OCI-LY7 (cell line): ENCODE measurements around the gene RNF144B.

Source experiments
- EZH2phosphoT487 ChIP-seq: fragments of 200-600 bp; sonication (generic); IDR thresholded peaks from 2 replicates; pipeline ENCODE4 v1.6.1; 2018; ENCODE audit warnings: low read depth, borderline replicate concordance, mild to moderate bottlenecking, mixed run types, antibody characterized with exemption, low read length, moderate library complexity, mixed read lengths
- TF ChIP-seq, protein P1 (sequence below): fragments of 200-600 bp; sonication (generic); conservative IDR thresholded peaks from 2 replicates; pipeline ENCODE4 v1.5.1; 2014; ENCODE audit warnings: mild to moderate bottlenecking, antibody characterized with exemption, low read length, moderate library complexity, mixed read lengths

- TF ChIP-seq, protein P1, sequence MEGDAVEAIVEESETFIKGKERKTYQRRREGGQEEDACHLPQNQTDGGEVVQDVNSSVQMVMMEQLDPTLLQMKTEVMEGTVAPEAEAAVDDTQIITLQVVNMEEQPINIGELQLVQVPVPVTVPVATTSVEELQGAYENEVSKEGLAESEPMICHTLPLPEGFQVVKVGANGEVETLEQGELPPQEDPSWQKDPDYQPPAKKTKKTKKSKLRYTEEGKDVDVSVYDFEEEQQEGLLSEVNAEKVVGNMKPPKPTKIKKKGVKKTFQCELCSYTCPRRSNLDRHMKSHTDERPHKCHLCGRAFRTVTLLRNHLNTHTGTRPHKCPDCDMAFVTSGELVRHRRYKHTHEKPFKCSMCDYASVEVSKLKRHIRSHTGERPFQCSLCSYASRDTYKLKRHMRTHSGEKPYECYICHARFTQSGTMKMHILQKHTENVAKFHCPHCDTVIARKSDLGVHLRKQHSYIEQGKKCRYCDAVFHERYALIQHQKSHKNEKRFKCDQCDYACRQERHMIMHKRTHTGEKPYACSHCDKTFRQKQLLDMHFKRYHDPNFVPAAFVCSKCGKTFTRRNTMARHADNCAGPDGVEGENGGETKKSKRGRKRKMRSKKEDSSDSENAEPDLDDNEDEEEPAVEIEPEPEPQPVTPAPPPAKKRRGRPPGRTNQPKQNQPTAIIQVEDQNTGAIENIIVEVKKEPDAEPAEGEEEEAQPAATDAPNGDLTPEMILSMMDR = no peak
- TF ChIP-seq EZH2phosphoT487 = no peak
Measured at GRCh38 chr6:18468503-18468843, 81.3 kb downstream of the RNF144B start.
